Skeletal muscle tissue (tissue), 4 donors: ENCODE results near the gene FAM83E. TPM values are rescaled to one million over a fixed set of nuclear protein-coding genes. Genes with fewer than 3 reads are reported as not detected.
"Not testable (repeated sequence)": the region's sequence is repeated elsewhere in the genome, so short reads cannot be mapped to it uniquely, and the experiment has no call there.

Experiments used
- H3K27ac ChIP-seq: one replicate; pipeline ENCODE4 v1.7.0; 2013; ENCODE audit warnings: mild to moderate bottlenecking, low read depth, low read length, inconsistent platforms
- H3K27me3 ChIP-seq, 3 donors: one replicate each; pipeline ENCODE4 v1.7.0; 2013; ENCODE audit warnings: low read length in 3 of 3; ENCODE audit not compliant: control insufficient read depth in 3 of 3, insufficient read depth in 3 of 3
- H3K36me3 ChIP-seq, 3 donors: one replicate each; pipeline ENCODE4 v1.7.0; 2013; ENCODE audit warnings: low read length in 3 of 3; ENCODE audit not compliant: control insufficient read depth in 3 of 3, insufficient read depth in 3 of 3
- H3K4me1 ChIP-seq, 3 donors: one replicate each; pipeline ENCODE4 v1.7.0; 2013; ENCODE audit warnings: low read length in 3 of 3, mild to moderate bottlenecking in 3 of 3; ENCODE audit not compliant: control insufficient read depth in 3 of 3, insufficient read depth in 3 of 3
- H3K4me3 ChIP-seq, 3 donors: one replicate each; pipeline ENCODE4 v1.7.0; 2013; ENCODE audit warnings: low read length in 3 of 3
- H3K9ac ChIP-seq, 3 donors: one replicate each; pipeline ENCODE4 v1.7.0; 2013; ENCODE audit warnings: low read length in 3 of 3, mild to moderate bottlenecking in 3 of 3, moderate library complexity in 2 of 3, low read depth in 1 of 3
- H3K9me3 ChIP-seq, 3 donors: one replicate each; pipeline ENCODE4 v1.7.0; 2013; ENCODE audit warnings: low read length in 3 of 3; ENCODE audit not compliant: control insufficient read depth in 3 of 3
- total RNA-seq: library from RNA; depleted of rRNA; stranded (reverse); fragments of >200 nt; gene quantifications from one replicate; pipeline ENCODE4 v1.2.3, GENCODE V29; 2014
- donor health status: Osteomylitis.

FAM83E gene
- total RNA-seq = 1.6 TPM

GRCh38 chr19:48614436-48615230, at the start of gene FAM83E:
Gene FAM83E, minus strand, starts transcription at chr19:48615076. Its CDS starts 1,704 bp downstream, at chr19:48613372.
- peaks cover 41 to 64% (median 53%) of the 10 kb centered on the region in 3 donors for H3K4me1 ChIP-seq
- H3K27me3 ChIP-seq = no peaks in the 10 kb centered on the region
- H3K36me3 ChIP-seq = peaks cover 22 to 30% (median 29%) of the 10 kb centered on the region in 3 donors
- peak within 1 kb of the TSS in 2 of 3 donors; percentile 51 to 79 for H3K9ac ChIP-seq
- H3K9me3 ChIP-seq = no peaks in the 10 kb centered on the region
- peak within 1 kb of the TSS; percentile 77 for H3K27ac ChIP-seq
- peak within 1 kb of the TSS in 1 of 3 donors; percentile 13 for H3K4me3 ChIP-seq

GRCh38 chr19:48664476-48664875, 49.6 kb upstream of the FAM83E start:
- H3K9ac ChIP-seq = no peak overlapping the region

GRCh38 chr19:48663667-48664066, 48.8 kb upstream of the FAM83E start:
- no peaks in the 10 kb centered on the region for H3K9me3 ChIP-seq
- no peak overlapping the region for H3K9ac ChIP-seq
- no peak overlapping the region for H3K27ac ChIP-seq
- H3K4me1 ChIP-seq = peaks cover 0 to 7% (median 6%) of the 10 kb centered on the region in 3 donors
- no peaks in the 10 kb centered on the region for H3K36me3 ChIP-seq
- no peak overlapping the region for H3K4me3 ChIP-seq
- no peaks in the 10 kb centered on the region for H3K27me3 ChIP-seq

More at GRCh38 chr19:48664476-48664875, 49.6 kb upstream of the FAM83E start:
- Histone ChIP-seq H3K27me3 (no peaks in the 10 kb centered on the region), H3K4me3 (no peak overlapping the region), H3K27ac (no peak overlapping the region), H3K4me1 (peaks cover 0 to 7% (median 6%) of the 10 kb centered on the region in 3 donors), H3K9me3 (no peaks in the 10 kb centered on the region), H3K36me3 (no peaks in the 10 kb centered on the region)

GRCh38 chr19:48661711-48662090, 46.8 kb upstream of the FAM83E start:
- Histone ChIP-seq H3K9ac (no peak overlapping the region), H3K36me3 (no peaks in the 10 kb centered on the region), H3K4me3 (no peak overlapping the region), H3K9me3 (no peaks in the 10 kb centered on the region), H3K27ac (no peak overlapping the region), H3K4me1 (peaks cover 0 to 7% (median 6%) of the 10 kb centered on the region in 3 donors), H3K27me3 (no peaks in the 10 kb centered on the region)

- Histone ChIP-seq H3K4me1 (peaks cover 0 to 7% (median 6%) of the 10 kb centered on the region in 3 donors), H3K4me3 (peak overlapping the region; percentile 8 to 45 (median 38)), H3K36me3 (no peaks in the 10 kb centered on the region), H3K27ac (peak overlapping the region; percentile 32), H3K9me3 (no peaks in the 10 kb centered on the region), H3K27me3 (no peaks in the 10 kb centered on the region), H3K9ac (peak overlapping the region in 1 of 3 donors; percentile 16)
Observed at GRCh38 chr19:48660852-48661710, 46.2 kb upstream of the FAM83E start.

GRCh38 chr19:48659768-48660167, 44.9 kb upstream of the FAM83E start:
- H3K27ac ChIP-seq = no peak overlapping the region
- no peaks in the 10 kb centered on the region for H3K36me3 ChIP-seq
- H3K4me1 ChIP-seq = peaks cover 0 to 7% (median 6%) of the 10 kb centered on the region in 3 donors
- H3K27me3 ChIP-seq = no peaks in the 10 kb centered on the region
- no peak overlapping the region for H3K4me3 ChIP-seq
- no peaks in the 10 kb centered on the region for H3K9me3 ChIP-seq
- no peak overlapping the region for H3K9ac ChIP-seq

- Histone ChIP-seq H3K9ac (no peak overlapping the region), H3K36me3 (no peaks in the 10 kb centered on the region), H3K27ac (no peak overlapping the region), H3K27me3 (no peaks in the 10 kb centered on the region), H3K4me1 (peaks cover 0 to 7% (median 6%) of the 10 kb centered on the region in 3 donors), H3K4me3 (no peak overlapping the region), H3K9me3 (no peaks in the 10 kb centered on the region)
Observed at GRCh38 chr19:48658483-48658882, 43.6 kb upstream of the FAM83E start.

- H3K27ac ChIP-seq, H3K4me1 ChIP-seq, H3K36me3 ChIP-seq, H3K9me3 ChIP-seq, H3K9ac ChIP-seq, H3K4me3 ChIP-seq, H3K27me3 ChIP-seq: not testable (repeated sequence)
Observed at GRCh38 chr19:48657828-48658227, 43.0 kb upstream of the FAM83E start.

GRCh38 chr19:48656840-48657474, 42.1 kb upstream of the FAM83E start:
- H3K4me3 ChIP-seq = no peak overlapping the region
- no peaks in the 10 kb centered on the region for H3K36me3 ChIP-seq
- H3K27ac ChIP-seq = no peak overlapping the region
- peaks cover 0 to 7% (median 6%) of the 10 kb centered on the region in 3 donors for H3K4me1 ChIP-seq
- no peak overlapping the region for H3K9ac ChIP-seq
- H3K9me3 ChIP-seq = no peaks in the 10 kb centered on the region
- H3K27me3 ChIP-seq = no peaks in the 10 kb centered on the region
